Right lobe of liver (tissue), 6 donors: ENCODE data around the gene TPD52L2. TPM values are rescaled to one million over a fixed set of nuclear protein-coding genes. Genes with fewer than 3 reads are reported as not detected.

Experiments
- ATAC-seq, 4 donors: fragments of 200-7000 bp; cut with Tn5 transposase; one replicate each; pipeline ENCODE4 v1.9.1; 2020; ENCODE audit warnings: mild to moderate bottlenecking in 4 of 4, moderate library complexity in 4 of 4
- DNase-seq, 3 donors: peaks; one replicate each; pipeline ENCODE4 v3.0.0-alpha.2; 2020
- H3K27ac ChIP-seq, 3 donors: fragments of 200-600 bp; one replicate each; pipeline ENCODE4 v1.8.0; 2022
- H3K27me3 ChIP-seq, 2 donors: fragments of 200-600 bp; one replicate each; pipeline ENCODE4 v1.8.0; 2022
- H3K36me3 ChIP-seq, 4 donors: fragments of 200-600 bp; sonication (generic) in 1 of 4; one replicate each; pipeline versions ENCODE4 v1.5.1 to v1.8.0; 2017 to 2022; ENCODE audit warnings: control low read depth in 1 of 4
- H3K4me1 ChIP-seq, 4 donors: fragments of 200-600 bp; sonication (generic) in 1 of 4; one replicate each; pipeline versions ENCODE4 v1.5.1 to v1.8.0; 2017 to 2022; ENCODE audit warnings: control low read depth in 1 of 4
- H3K4me3 ChIP-seq, 3 donors: fragments of 200-600 bp; one replicate each; pipeline ENCODE4 v1.8.0; 2022
- H3K9me3 ChIP-seq, 4 donors: fragments of 200-600 bp; sonication (generic) in 1 of 4; one replicate each; pipeline versions ENCODE4 v1.5.1 to v1.8.0; 2017 to 2022; ENCODE audit warnings: control low read depth in 1 of 4
- POLR2A ChIP-seq: fragments of 450-650 bp; IDR thresholded peaks from one replicate; pipeline ENCODE4 v1.6.1; 2017; ENCODE audit warnings: antibody characterized with exemption, mild to moderate bottlenecking
- WGBS: methylation state at CpG from one replicate; pipeline ENCODE4 v1.1.6; 2018; ENCODE audit warnings: low coverage, low lambda C conversion rate; ENCODE audit not compliant: insufficient coverage; ENCODE audit errors: missing lambda C conversion rate; 5-methylcytosine and 5-hydroxymethylcytosine counted together
- intact Hi-C, 2 donors: fragments of 100-400 bp; cut with DNase I; formaldehyde crosslinking; loops; one replicate each; pipeline versions ENCODE4 v1.11.2 to v1.14.1; 2022
- total RNA-seq, 6 experiments: library from RNA; depleted of rRNA in 2 of 6; stranded (reverse); fragments of >200 nt in 2 of 6; fragmentation: NEBNext Ultra II Directional in 3 of 6; extraction: Animal tissue kit (Norgen Biotek cat#: 25700) in 3 of 6; gene quantifications; one replicate each; pipeline versions ENCODE4 v1.1.0 to v1.2.4, GENCODE V29; 2016 to 2023
- TF ChIP-seq, protein P1 (sequence below), 4 donors: fragments of 200-600 bp in 3 of 4; fragments of 450-650 bp in 1 of 4; IDR thresholded peaks; one replicate each; pipeline versions ENCODE4 v1.5.1 to v1.8.0; 2016 to 2022; ENCODE audit warnings: antibody characterized with exemption in 4 of 4, mild to moderate bottlenecking in 2 of 4
- donor health status: DM: no; HTN: yes; CAD: no.
- donor health status: DM: no; HTN: no; CAD: no.
- donor health status: DM: no; HTN: no; CAD: no.
- donor health status: DM: no; HTN: yes; CAD: no.
- donor health status: DM: no; HTN: yes; CAD: no.

Gene TPD52L2
- total RNA-seq, 6 experiments from 2014 or later: 20.1 to 46.8 (median 30.5) TPM

DNA sequence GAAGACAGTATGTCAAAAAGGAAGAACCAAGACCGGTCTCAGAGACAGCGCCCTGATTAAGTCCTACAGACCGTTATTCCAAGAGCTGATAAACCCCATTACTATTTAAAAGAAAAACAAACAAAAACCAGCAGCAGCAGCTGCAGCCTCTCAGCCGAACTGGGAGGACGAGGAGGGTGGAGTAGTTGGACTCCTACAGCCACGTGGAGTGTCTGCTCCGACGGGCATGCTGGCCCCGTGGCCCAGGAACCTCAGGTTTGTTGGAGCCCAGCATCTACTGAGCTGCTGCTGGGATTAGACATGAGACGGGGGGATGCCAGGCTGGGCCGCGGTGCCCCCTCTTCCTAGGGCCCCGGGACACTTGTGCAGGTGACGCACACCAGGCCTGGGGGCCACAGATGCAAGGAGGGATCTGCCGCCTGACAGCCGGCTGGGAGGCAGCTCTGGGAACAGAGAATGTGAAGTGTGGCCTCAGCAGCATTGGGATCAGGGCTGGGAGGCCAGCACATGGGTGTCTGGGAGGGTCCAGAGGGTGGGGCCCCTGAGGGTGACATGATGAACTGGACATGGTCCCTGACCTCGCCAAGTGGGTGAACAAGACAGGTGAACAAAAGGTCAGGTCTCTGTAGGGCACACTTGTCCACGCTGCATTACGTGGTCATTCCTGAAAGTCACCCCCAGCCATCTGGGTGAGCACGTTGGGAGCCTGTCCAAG lies 31.1 kb upstream of the TPD52L2 start:
- Histone ChIP-seq H3K36me3 (no peaks in the 10 kb centered on the region), H3K27ac (no peak overlapping the region), H3K9me3 (no peaks in the 10 kb centered on the region), H3K27me3 (no peaks in the 10 kb centered on the region), H3K4me3 (no peak overlapping the region), H3K4me1 (no peaks in the 10 kb centered on the region)
- no peak for ATAC-seq
- WGBS: 61% methylated on average over 8 of the region's 20 CpGs
- TF ChIP-seq, protein P1, sequence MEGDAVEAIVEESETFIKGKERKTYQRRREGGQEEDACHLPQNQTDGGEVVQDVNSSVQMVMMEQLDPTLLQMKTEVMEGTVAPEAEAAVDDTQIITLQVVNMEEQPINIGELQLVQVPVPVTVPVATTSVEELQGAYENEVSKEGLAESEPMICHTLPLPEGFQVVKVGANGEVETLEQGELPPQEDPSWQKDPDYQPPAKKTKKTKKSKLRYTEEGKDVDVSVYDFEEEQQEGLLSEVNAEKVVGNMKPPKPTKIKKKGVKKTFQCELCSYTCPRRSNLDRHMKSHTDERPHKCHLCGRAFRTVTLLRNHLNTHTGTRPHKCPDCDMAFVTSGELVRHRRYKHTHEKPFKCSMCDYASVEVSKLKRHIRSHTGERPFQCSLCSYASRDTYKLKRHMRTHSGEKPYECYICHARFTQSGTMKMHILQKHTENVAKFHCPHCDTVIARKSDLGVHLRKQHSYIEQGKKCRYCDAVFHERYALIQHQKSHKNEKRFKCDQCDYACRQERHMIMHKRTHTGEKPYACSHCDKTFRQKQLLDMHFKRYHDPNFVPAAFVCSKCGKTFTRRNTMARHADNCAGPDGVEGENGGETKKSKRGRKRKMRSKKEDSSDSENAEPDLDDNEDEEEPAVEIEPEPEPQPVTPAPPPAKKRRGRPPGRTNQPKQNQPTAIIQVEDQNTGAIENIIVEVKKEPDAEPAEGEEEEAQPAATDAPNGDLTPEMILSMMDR (IDR thresholded peaks at IDR 0.05): no peak
- no peak for TF ChIP-seq POLR2A
- DNase-seq: no peak
- intact Hi-C loops: no loop called here

DNA sequence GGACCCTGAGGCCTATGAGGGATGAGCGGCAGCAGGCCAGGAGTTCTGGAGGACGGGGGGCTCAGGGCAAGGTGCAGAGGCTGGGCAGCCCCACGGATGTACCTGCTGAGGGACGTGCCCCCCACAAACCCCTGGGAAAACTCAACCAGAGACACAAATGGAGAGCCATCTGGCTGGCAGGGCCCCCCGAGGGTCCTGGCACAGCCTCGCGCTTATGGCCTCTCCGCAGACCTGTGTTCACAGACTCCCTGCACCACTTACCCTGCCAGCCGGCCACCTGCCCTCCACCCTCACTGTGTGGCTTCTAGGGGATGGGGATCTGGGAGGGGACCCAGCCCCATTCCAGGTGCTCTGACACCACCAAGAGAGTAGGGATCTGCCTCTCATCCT lies 30.6 kb upstream of the TPD52L2 start:
- TF ChIP-seq, protein P1 (IDR thresholded peaks at IDR 0.05): no peak
- no peak for TF ChIP-seq POLR2A
- Histone ChIP-seq H3K4me1 (no peaks in the 10 kb centered on the region), H3K27ac (no peak overlapping the region), H3K27me3 (no peaks in the 10 kb centered on the region), H3K36me3 (no peaks in the 10 kb centered on the region), H3K4me3 (no peak overlapping the region), H3K9me3 (no peaks in the 10 kb centered on the region)
- DNase-seq: no peak
- ATAC-seq: no peak
- intact Hi-C loops: no loop called here
- 100% methylated on average over 1 of the region's 9 CpGs for WGBS

DNA sequence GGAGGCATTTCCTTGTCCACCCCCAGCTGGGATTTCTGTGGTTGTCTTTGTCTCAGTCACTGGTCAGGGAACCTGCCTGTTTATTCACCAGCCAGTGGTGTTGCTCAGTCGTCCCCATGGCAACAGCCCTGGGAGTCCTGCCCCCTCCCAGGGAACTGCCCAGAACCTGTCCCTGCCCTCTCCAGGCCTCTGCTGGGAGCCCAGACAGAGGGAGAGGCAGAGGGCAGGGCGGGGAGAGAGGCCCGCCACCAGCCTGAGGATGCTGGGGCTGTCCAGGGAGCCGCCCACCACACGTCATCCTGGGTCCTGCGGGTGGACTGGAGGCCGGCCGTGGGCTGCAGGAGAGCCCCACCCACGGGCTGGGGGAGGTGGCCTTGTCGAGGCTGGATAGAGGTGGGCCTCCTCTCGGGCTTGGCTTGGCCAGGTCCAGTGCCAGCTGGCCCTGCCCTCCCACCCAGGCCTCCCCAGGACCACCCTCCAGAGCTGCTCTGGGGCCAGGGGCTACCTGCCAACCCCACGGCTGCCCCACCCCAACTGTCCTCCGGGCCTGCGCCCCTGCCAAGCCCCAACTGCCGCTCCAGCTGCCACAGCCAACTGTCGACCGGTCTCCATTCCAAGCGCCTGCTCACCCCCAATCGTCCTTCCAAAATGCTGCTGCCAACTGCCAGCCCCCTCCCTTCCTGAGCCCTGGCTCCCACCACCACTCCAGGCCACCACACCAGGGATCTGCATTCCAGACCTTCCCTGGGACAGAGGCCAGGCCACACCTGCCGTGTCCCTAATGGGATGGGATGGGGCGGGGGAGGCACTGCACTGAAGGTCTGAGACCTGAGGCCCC lies 29.8 kb upstream of the TPD52L2 start:
- H3K36me3 ChIP-seq: no peaks in the 10 kb centered on the region
- H3K9me3 ChIP-seq: no peaks in the 10 kb centered on the region
- ATAC-seq (peak; percentile 65 to 76 (median 74)), DNase-seq (peak; percentile 77 to 84 (median 82))
- no peaks in the 10 kb centered on the region for H3K4me1 ChIP-seq
- intact Hi-C loops: no loop called here
- TF ChIP-seq, protein P1 (IDR thresholded peaks at IDR 0.05): no peak
- TF ChIP-seq POLR2A: no peak
- H3K27ac ChIP-seq: no peak overlapping the region
- 75% methylated on average over 8 of the region's 21 CpGs for WGBS
- no peak overlapping the region for H3K4me3 ChIP-seq
- H3K27me3 ChIP-seq: no peaks in the 10 kb centered on the region

DNA sequence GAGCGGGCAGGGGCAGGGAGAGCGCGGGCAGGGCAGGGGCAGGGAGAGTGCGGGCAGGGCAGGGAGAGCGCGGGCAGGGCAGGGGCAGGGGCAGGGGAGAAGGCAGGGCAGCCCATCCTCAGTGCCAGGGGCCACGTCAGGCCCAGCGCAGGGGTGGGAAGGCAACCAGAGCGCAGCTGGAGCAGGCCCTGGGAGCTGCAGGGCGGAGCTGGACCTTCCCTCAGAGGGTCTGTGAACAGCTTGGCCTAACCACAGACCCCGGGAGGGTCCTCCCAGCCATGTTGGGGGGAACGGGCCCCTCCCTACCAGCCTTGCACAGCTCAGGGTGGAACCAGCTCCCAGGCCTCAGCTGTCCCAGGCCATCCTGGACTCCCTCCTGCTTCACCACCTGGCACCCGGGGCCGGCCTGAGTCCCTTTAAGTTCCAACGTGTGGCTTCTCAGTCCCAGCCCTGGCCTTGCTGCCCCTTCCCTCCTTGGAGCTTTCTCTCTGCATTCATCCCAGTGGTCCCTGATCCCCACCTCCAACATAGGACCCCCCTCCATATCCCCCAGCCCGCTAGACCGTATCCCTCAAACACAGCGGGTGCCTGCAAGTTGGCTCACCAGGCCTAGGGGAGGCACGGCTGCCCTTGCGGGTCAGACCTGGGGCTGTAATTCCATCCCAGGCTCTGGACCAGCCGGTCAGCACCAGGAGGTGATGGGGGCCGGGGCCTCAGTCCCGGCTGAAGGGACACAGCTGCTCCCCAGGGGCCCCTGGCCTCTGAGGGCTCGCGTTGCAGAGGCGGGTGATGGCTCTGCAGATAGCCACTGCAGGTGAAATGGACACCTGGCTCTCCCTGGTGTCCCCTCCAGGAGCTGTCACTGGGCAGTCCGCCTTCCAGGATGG lies 28.4 kb upstream of the TPD52L2 start:
- DNase-seq (no peak), ATAC-seq (no peak)
- H3K36me3 ChIP-seq: no peaks in the 10 kb centered on the region
- no peaks in the 10 kb centered on the region for H3K27me3 ChIP-seq
- intact Hi-C loops: no loop called here
- WGBS: 93% methylated on average over 6 of the region's 27 CpGs
- no peak overlapping the region for H3K4me3 ChIP-seq
- no peaks in the 10 kb centered on the region for H3K4me1 ChIP-seq
- no peak overlapping the region for H3K27ac ChIP-seq
- no peaks in the 10 kb centered on the region for H3K9me3 ChIP-seq
- TF ChIP-seq POLR2A: no peak
- TF ChIP-seq, protein P1 (IDR thresholded peaks at IDR 0.05): no peak
